ENCODE results near the gene SLC25A13. TPM values are rescaled to one million over a fixed set of nuclear protein-coding genes. Genes with fewer than 3 reads are reported as not detected.

Gene SLC25A13
- total and polyA plus RNA-seq, 9 of the 15 experiments (the other 6 are each of a cell fraction or from before 2014, with no cell fraction given) = 21.4 to 80.2 (median 58.7) TPM

DNA sequence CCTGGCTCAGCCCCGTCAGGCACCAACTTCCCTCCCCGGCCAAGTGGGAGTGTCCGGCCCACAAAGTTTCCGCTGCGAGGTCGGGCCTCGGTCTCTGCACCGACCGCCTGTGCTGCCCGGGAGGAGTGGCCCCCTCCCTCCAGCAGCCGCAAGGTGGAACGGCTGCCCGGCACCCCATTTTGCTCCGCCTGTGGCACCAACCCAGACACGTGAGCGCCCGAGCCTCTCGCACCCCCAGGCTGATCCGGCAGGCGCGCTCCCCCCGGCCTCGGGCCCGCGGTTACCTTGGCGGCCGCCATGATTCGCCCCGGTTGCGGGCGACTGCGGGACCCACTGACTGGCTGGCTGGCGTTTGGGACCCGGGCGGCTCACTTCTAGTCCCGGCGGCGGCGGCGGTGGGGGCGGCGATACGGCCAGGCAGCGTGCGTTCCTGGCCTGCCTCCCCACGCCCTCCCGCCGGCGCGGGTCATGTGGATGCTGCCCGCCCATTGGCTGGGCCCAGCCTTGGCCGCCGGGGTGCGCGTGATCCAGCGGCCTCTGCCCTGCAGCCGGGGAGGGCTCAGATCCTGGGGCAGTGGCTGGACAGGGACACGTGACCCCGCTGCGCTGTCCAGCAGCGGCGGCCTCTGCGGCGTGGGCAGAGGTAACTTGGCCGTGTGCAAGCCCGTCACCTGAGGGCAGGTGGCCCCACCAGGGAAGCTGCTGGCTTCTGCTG lies at the start of gene SLC25A13 (continued):
- TF ChIP-seq, protein P1, sequence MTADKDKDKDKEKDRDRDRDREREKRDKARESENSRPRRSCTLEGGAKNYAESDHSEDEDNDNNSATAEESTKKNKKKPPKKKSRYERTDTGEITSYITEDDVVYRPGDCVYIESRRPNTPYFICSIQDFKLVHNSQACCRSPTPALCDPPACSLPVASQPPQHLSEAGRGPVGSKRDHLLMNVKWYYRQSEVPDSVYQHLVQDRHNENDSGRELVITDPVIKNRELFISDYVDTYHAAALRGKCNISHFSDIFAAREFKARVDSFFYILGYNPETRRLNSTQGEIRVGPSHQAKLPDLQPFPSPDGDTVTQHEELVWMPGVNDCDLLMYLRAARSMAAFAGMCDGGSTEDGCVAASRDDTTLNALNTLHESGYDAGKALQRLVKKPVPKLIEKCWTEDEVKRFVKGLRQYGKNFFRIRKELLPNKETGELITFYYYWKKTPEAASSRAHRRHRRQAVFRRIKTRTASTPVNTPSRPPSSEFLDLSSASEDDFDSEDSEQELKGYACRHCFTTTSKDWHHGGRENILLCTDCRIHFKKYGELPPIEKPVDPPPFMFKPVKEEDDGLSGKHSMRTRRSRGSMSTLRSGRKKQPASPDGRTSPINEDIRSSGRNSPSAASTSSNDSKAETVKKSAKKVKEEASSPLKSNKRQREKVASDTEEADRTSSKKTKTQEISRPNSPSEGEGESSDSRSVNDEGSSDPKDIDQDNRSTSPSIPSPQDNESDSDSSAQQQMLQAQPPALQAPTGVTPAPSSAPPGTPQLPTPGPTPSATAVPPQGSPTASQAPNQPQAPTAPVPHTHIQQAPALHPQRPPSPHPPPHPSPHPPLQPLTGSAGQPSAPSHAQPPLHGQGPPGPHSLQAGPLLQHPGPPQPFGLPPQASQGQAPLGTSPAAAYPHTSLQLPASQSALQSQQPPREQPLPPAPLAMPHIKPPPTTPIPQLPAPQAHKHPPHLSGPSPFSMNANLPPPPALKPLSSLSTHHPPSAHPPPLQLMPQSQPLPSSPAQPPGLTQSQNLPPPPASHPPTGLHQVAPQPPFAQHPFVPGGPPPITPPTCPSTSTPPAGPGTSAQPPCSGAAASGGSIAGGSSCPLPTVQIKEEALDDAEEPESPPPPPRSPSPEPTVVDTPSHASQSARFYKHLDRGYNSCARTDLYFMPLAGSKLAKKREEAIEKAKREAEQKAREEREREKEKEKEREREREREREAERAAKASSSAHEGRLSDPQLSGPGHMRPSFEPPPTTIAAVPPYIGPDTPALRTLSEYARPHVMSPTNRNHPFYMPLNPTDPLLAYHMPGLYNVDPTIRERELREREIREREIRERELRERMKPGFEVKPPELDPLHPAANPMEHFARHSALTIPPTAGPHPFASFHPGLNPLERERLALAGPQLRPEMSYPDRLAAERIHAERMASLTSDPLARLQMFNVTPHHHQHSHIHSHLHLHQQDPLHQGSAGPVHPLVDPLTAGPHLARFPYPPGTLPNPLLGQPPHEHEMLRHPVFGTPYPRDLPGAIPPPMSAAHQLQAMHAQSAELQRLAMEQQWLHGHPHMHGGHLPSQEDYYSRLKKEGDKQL (CRISPR knock-in tag; IDR thresholded peaks at IDR 0.05; ENCODE audit: borderline replicate concordance) = peak; percentile 97; the same call in 1 of the 2 replicates
- TF ChIP-seq JUN (IDR thresholded peaks at IDR 0.05; ENCODE audit: borderline replicate concordance, low read depth, low read length) = peak; percentile 86; the same call in 1 of the 2 replicates
- peak; percentile 32; the same call in 1 of the 2 replicates for TF ChIP-seq JUN (CRISPR knock-in tag; IDR thresholded peaks at IDR 0.05; ENCODE audit: borderline replicate concordance)
- TF ChIP-seq, protein P2, sequence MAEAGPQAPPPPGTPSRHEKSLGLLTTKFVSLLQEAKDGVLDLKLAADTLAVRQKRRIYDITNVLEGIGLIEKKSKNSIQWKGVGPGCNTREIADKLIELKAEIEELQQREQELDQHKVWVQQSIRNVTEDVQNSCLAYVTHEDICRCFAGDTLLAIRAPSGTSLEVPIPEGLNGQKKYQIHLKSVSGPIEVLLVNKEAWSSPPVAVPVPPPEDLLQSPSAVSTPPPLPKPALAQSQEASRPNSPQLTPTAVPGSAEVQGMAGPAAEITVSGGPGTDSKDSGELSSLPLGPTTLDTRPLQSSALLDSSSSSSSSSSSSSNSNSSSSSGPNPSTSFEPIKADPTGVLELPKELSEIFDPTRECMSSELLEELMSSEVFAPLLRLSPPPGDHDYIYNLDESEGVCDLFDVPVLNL (CRISPR knock-in tag; IDR thresholded peaks at IDR 0.05; ENCODE audit: low read depth) = peak; percentile 80
- TF ChIP-seq, protein P3, sequence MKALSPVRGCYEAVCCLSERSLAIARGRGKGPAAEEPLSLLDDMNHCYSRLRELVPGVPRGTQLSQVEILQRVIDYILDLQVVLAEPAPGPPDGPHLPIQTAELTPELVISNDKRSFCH (CRISPR knock-in tag; IDR thresholded peaks at IDR 0.05) = no peak
- TF ChIP-seq, protein P3 (tag; IDR thresholded peaks at IDR 0.05) = 0 out of 2 replicates have a peak, but pooled peaks have one; percentile 37
- peak; percentile 58; the same call in 1 of the 2 replicates for TF ChIP-seq MYNN (IDR thresholded peaks at IDR 0.05)
- no peak for TF ChIP-seq MYNN (CRISPR knock-in tag; IDR thresholded peaks at IDR 0.05)
- no peak for TF ChIP-seq MYBL2 (IDR thresholded peaks at IDR 0.05; ENCODE audit: low read depth)
- TF ChIP-seq MYBL2 (CRISPR knock-in tag; IDR thresholded peaks at IDR 0.05; ENCODE audit: borderline replicate concordance) = no peak
- no peak for TF ChIP-seq KAT8 (IDR thresholded peaks at IDR 0.05; ENCODE audit: low read depth)
- TF ChIP-seq POLR2A (conservative IDR thresholded peaks at IDR 0.05) = peak; percentile 86
- no peak for TF ChIP-seq FUS (optimal IDR thresholded peaks at IDR 0.05; ENCODE audit: low read depth, low read length)
- no peak for TF ChIP-seq PTBP1 (IDR thresholded peaks at IDR 0.05; ENCODE audit: low read depth, low read length)
- TF ChIP-seq, protein P4, sequence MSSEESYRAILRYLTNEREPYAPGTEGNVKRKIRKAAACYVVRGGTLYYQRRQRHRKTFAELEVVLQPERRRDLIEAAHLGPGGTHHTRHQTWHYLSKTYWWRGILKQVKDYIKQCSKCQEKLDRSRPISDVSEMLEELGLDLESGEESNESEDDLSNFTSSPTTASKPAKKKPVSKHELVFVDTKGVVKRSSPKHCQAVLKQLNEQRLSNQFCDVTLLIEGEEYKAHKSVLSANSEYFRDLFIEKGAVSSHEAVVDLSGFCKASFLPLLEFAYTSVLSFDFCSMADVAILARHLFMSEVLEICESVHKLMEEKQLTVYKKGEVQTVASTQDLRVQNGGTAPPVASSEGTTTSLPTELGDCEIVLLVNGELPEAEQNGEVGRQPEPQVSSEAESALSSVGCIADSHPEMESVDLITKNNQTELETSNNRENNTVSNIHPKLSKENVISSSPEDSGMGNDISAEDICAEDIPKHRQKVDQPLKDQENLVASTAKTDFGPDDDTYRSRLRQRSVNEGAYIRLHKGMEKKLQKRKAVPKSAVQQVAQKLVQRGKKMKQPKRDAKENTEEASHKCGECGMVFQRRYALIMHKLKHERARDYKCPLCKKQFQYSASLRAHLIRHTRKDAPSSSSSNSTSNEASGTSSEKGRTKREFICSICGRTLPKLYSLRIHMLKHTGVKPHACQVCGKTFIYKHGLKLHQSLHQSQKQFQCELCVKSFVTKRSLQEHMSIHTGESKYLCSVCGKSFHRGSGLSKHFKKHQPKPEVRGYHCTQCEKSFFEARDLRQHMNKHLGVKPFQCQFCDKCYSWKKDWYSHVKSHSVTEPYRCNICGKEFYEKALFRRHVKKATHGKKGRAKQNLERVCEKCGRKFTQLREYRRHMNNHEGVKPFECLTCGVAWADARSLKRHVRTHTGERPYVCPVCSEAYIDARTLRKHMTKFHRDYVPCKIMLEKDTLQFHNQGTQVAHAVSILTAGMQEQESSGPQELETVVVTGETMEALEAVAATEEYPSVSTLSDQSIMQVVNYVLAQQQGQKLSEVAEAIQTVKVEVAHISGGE (CRISPR knock-in tag; IDR thresholded peaks at IDR 0.05) = peak in 1 of 3 experiments; percentile 89; a peak in 2 of 6 replicates
- TF ChIP-seq ZBTB1 (CRISPR knock-in tag; IDR thresholded peaks at IDR 0.05; ENCODE audit: borderline replicate concordance, low read depth) = peak; percentile 94
- TF ChIP-seq MCM3 (IDR thresholded peaks at IDR 0.05) = no peak

Measured in K562 (cell line).